SU-DHL-6 (cell line): Measurements from ENCODE around the gene STK36.

ENCODE experiments used
- EZH2phosphoT487 ChIP-seq: fragments of 200-600 bp; sonication (generic), shearing (Covaris generic); conservative IDR thresholded peaks from 2 replicates; pipeline ENCODE4 v1.6.1; 2018; ENCODE audit warnings: mild to moderate bottlenecking, antibody characterized with exemption, low read length, moderate library complexity, mixed read lengths
- TF ChIP-seq, protein P1 (sequence below): fragments of 200-600 bp; sonication (generic); IDR thresholded peaks from one replicate; pipeline ENCODE4 v1.5.1; 2017; ENCODE audit warnings: antibody characterized with exemption, mild to moderate bottlenecking, low read length, moderate library complexity; ENCODE audit not compliant: insufficient read depth, poor library complexity, severe bottlenecking

- no peak for TF ChIP-seq EZH2phosphoT487
- TF ChIP-seq, protein P1, sequence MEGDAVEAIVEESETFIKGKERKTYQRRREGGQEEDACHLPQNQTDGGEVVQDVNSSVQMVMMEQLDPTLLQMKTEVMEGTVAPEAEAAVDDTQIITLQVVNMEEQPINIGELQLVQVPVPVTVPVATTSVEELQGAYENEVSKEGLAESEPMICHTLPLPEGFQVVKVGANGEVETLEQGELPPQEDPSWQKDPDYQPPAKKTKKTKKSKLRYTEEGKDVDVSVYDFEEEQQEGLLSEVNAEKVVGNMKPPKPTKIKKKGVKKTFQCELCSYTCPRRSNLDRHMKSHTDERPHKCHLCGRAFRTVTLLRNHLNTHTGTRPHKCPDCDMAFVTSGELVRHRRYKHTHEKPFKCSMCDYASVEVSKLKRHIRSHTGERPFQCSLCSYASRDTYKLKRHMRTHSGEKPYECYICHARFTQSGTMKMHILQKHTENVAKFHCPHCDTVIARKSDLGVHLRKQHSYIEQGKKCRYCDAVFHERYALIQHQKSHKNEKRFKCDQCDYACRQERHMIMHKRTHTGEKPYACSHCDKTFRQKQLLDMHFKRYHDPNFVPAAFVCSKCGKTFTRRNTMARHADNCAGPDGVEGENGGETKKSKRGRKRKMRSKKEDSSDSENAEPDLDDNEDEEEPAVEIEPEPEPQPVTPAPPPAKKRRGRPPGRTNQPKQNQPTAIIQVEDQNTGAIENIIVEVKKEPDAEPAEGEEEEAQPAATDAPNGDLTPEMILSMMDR: no peak
Measured at GRCh38 chr2:218623366-218623705, 48.5 kb upstream of the STK36 start.
